GM12864 (cell line): Measurements from ENCODE around the gene RPL27A.
A peak's percentile ranks its signal among the peaks of the same experiment; 100 is the strongest.

Experiments
- DNase-seq: peaks from one replicate; pipeline ENCODE4 v3.0.0-alpha.2; 2011; ENCODE audit warnings: low read depth
- H3K4me3 ChIP-seq: 2 replicates; pipeline ENCODE4 v1.5.1; 2011; ENCODE audit warnings: mild to moderate bottlenecking, low read depth, low read length, control low read depth
- TF ChIP-seq, protein P1 (sequence below): IDR thresholded peaks from 2 replicates; pipeline ENCODE4 v1.5.1; 2011; ENCODE audit warnings: low read depth, mild to moderate bottlenecking, moderate library complexity, low read length, control low read depth, inconsistent platforms; ENCODE audit errors: missing control alignments

Gene RPL27A

DNA sequence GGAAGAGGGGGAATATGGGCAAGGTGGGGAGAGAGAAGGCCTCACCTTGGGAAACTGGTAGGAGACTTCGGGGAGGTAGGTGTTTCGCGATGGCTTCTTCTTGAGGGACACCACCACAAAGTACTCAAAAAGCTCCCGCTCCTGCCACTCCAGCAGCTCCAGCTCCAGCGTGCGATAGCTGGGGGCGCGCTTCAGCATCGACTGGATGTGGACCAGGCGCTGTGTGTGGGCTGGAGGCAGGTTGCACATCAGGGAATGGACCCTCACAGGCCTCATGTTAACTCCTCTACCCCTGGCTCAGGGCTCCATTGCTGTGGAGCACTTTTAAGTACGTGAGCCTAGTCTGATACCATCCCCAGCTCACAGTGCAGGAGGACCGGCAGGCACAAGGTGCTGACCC is 29.9 kb downstream of the RPL27A start:
- no peak overlapping the region for H3K4me3 ChIP-seq
- no peak for DNase-seq
- TF ChIP-seq, protein P1, sequence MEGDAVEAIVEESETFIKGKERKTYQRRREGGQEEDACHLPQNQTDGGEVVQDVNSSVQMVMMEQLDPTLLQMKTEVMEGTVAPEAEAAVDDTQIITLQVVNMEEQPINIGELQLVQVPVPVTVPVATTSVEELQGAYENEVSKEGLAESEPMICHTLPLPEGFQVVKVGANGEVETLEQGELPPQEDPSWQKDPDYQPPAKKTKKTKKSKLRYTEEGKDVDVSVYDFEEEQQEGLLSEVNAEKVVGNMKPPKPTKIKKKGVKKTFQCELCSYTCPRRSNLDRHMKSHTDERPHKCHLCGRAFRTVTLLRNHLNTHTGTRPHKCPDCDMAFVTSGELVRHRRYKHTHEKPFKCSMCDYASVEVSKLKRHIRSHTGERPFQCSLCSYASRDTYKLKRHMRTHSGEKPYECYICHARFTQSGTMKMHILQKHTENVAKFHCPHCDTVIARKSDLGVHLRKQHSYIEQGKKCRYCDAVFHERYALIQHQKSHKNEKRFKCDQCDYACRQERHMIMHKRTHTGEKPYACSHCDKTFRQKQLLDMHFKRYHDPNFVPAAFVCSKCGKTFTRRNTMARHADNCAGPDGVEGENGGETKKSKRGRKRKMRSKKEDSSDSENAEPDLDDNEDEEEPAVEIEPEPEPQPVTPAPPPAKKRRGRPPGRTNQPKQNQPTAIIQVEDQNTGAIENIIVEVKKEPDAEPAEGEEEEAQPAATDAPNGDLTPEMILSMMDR: no peak

DNA sequence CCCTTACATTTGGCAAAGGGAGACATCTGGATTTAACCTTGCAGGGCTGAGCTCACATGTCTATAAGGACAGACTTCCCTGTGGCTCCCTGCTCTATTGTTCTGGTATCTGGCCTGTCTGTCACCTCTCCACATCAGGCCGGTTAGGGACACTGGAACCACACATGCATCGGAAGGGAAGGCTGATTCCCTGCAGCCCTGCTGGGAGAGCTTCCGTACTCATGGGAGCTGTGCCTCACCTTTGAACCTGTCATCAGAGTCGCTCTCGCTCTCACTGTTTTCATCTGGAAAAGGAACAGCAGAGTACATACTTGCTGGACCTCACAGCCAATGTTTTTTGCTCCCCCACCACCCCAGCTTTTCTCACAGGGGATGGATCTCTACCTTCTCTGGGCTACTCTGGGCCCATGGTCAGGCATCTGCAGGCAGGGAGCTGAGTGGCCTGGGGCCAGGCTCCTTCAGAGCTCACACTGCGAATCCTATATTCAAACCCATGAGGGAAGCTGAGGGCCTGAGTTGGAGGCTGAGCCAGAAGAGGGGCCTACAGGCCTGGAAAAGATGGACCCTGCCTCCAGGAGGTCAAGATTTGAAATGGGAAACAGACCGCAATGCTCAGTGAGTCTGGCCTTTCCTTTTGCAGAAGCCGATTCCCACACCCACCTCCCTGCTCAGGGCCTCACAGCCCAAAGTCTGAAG is 31.3 kb downstream of the RPL27A start:
- TF ChIP-seq, protein P1: no peak
- DNase-seq: no peak
- H3K4me3 ChIP-seq: no peak overlapping the region

DNA sequence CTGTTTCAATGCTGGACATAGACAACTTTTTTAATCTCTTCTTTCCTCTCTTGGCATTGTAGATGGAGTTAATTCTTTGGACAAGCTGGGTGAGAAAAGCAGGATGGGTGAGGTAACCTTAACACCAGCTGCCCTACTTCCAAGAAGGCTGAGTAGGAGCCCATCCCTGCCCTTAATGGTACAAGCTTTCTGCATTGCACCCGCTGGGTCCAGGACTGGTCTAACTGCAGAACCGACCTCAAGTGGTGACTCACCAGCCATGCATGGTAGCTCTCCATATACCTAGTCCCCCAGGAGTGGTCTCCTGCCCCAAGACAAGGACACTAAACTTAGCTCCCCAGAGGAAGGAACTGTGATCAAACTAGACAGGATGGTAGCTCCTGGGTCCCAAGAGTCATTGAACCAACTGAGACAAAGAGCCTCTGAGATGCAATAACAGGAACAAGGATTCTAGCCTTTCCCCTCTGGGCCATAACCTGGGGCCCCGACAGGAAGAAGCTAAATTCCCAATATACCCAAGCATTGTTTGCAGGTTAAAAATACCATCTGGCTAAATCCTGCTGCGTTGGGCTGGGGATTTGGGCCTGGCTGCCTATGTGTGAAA is 32.1 kb downstream of the RPL27A start:
- TF ChIP-seq, protein P1: no peak
- no peak overlapping the region for H3K4me3 ChIP-seq
- no peak for DNase-seq

DNA sequence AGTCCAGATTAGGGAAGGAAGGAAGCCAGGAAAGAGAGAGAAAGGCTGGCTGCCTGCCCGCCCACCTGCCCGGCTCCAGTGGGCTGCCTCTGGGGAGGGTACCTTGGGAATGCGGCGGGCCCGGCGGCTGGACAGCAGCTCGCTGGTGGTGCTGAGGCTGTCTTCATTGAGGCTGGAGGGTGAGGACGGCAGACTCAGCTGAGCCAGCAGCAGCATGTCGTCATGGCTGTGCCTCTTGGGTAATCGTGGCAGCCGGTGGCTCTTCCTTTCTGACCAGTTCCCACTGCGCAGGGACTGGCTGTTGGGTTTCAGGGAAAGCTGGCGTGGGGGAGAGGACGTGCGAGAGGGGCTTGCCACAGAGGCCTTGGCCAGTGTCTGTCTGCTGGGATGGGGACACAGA is 32.9 kb downstream of the RPL27A start:
- TF ChIP-seq, protein P1: no peak
- H3K4me3 ChIP-seq: no peak overlapping the region
- no peak for DNase-seq

DNA sequence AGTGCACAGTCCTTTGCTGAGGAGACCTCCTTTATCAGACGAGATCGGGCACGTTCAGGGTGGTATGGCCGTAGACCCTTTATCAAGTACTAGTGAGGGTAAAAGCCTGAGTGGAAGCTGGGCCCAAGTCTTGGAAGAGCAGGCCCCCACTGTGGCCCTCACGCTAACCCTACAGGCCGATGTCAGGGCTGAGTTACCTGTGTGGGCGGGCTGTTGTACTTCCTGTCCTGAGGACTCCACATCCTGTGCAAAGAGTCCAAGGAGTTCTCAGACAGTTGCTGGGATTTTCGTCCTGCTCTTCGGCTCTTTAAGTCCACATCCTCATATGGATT is 34.9 kb downstream of the RPL27A start:
- no peak for DNase-seq
- TF ChIP-seq, protein P1: no peak
- H3K4me3 ChIP-seq: no peak overlapping the region

DNA sequence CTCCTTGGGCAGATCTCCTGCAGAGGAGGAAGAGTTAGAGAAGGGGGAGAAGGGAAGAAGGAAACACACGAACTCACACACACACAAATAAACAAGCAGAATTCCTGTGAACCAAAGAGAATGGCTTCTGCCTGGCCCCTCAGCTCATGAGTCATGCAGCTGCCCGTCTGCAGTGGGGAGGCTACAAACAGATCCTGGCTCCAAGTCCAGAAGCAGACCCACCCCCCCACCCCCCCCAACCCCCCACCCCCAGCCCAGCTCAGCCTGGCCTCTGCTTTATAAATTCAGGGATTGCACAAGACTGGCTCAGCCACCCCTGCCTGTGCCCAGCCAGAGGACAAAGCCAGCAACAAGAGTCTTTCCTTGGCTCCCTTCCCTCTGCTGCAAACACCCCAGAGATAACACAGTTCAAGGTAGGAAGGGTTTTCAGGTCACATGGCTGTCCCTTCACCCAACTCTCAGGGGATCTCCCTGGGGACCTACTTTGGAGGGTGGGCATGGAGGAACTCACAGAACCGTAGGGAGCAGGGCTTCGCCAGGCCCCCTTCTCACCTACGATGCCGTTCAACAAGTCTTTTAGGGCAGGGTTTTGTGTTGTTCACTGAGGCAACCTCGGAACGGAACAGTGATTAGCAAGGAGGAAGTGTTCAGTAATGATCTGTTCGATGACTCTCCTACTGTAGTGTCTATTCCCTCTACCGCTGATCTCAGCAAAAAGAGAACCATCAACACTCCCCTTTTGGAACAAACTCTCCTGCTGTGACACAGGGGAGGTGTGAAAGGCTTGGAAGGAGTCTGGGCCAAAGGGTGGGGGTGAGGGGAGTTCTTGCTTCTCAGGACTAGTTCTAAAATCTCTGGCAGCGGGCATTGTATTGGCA is 35.5 kb downstream of the RPL27A start:
- TF ChIP-seq, protein P1: no peak
- peak; percentile 15 for DNase-seq
- H3K4me3 ChIP-seq: no peak overlapping the region
